Aorta (tissue), 5 donors: ENCODE measurements around the gene UEVLD. TPM values are rescaled to one million over a fixed set of nuclear protein-coding genes. Genes with fewer than 3 reads are reported as not detected.

Experiments used
- ATAC-seq: fragments of 200-7000 bp; cut with Tn5 transposase; one replicate; pipeline ENCODE4 v1.9.1; 2022; ENCODE audit warnings: moderate library complexity; ENCODE audit not compliant: low FRiP score
- DNase-seq, 2 donors: peaks; one replicate each; pipeline ENCODE4 v3.0.0-alpha.2; 2020
- H3K27ac ChIP-seq, 2 donors: one replicate each; pipeline ENCODE4 v1.5.1; 2013; ENCODE audit warnings: low read length in 2 of 2, mild to moderate bottlenecking in 2 of 2, moderate library complexity in 2 of 2, control low read depth in 1 of 2, inconsistent platforms in 1 of 2, low read depth in 1 of 2
- H3K27me3 ChIP-seq, 2 donors: one replicate each; pipeline ENCODE4 v1.6.1; 2013; ENCODE audit warnings: control low read depth in 1 of 2, low read length in 1 of 2, mild to moderate bottlenecking in 1 of 2, moderate library complexity in 1 of 2; ENCODE audit not compliant: insufficient read depth in 2 of 2, control insufficient read depth in 1 of 2
- H3K36me3 ChIP-seq, 2 donors: one replicate each; pipeline ENCODE4 v1.6.1; 2013; ENCODE audit warnings: control low read depth in 1 of 2, low read length in 1 of 2, mild to moderate bottlenecking in 1 of 2; ENCODE audit not compliant: insufficient read depth in 2 of 2, control insufficient read depth in 1 of 2
- H3K4me1 ChIP-seq, 2 donors: one replicate each; pipeline ENCODE4 v1.6.1; 2013; ENCODE audit warnings: low read length in 2 of 2, control low read depth in 1 of 2, mild to moderate bottlenecking in 1 of 2, moderate library complexity in 1 of 2; ENCODE audit not compliant: insufficient read depth in 2 of 2, control insufficient read depth in 1 of 2
- H3K4me3 ChIP-seq, 2 donors: one replicate each; pipeline ENCODE4 v1.5.1; 2013; ENCODE audit warnings: low read length in 2 of 2, control low read depth in 1 of 2, mild to moderate bottlenecking in 1 of 2
- H3K9me3 ChIP-seq: one replicate; pipeline ENCODE4 v1.6.1; 2013; ENCODE audit warnings: mild to moderate bottlenecking, low read length; ENCODE audit not compliant: control insufficient read depth
- WGBS, 2 donors: extraction: QIAGEN DNeasy Blood & Tissue Kit; methylation state at CpG; one replicate each; pipeline ENCODE4 v1.1.7; 2013; 5-methylcytosine and 5-hydroxymethylcytosine counted together
- intact Hi-C, 2 donors: fragments of 100-400 bp; cut with DNase I; formaldehyde crosslinking; loops; one replicate each; pipeline versions ENCODE4 v1.14.2 to v1.15.0; 2022
- long read RNA-seq, 2 donors: library from polyadenylated mRNA; unstranded; transcript quantifications; one replicate each; pipeline ENCODE4 v2.0.0, GENCODE V29; 2020 to 2021
- polyA plus RNA-seq, 2 donors: library from polyadenylated mRNA; stranded (reverse); fragments of 200-250 nt; gene quantifications; one replicate each; pipeline ENCODE4 v1.2.3, GENCODE V29; 2013
- total RNA-seq, 2 donors: library from RNA; stranded (reverse); fragmentation: NEBNext Ultra II Directional; extraction: Animal tissue kit (Norgen Biotek cat#: 25700); gene quantifications; one replicate each; pipeline ENCODE4 v1.2.1, GENCODE V29; 2021
- donor health status: healthy with polysubstance abuse.
- donor health status: Bipolar disorder and iron deficiency.
- donor health status: DM: no; HTN: no; CAD: no.
- donor health status: DM: no; HTN: no; CAD: no.
- donor health status: DM: yes; HTN: yes; CAD: no.

Gene UEVLD
- total RNA-seq (10 to 100 TPM; 22.4 to 25.2 TPM), polyA plus RNA-seq (10 to 100 TPM; 11.4 to 18.7 TPM)
- long read RNA-seq, donor 1, full-length matches to known transcripts, result 31 of 40 reads
- long read RNA-seq, donor 1, partial matches to known transcripts, result 2 of 40 reads
- long read RNA-seq, donor 1, other reads (novel, unspliced or antisense), result 7 of 40 reads
- long read RNA-seq, donor 2, full-length matches to known transcripts, result 10 of 18 reads
- long read RNA-seq, donor 2, partial matches to known transcripts, result 0 of 18 reads
- long read RNA-seq, donor 2, other reads (novel, unspliced or antisense), result 8 of 18 reads

- H3K9me3 ChIP-seq, result no peaks in the 10 kb centered on the region
- H3K27me3 ChIP-seq, result no peaks in the 10 kb centered on the region
- DNase-seq (peak; percentile 92 to 96), ATAC-seq (peak; percentile 98)
- H3K36me3 ChIP-seq, result no peaks in the 10 kb centered on the region
- intact Hi-C loops, result loop anchor here in 1 of 2 donors (5.0 kb wide), 2 partner anchors 44 to 109 kb away; partner anchors contain the start of genes SPTY2D1 and TMEM86A
- WGBS, 2 donors, result 1% methylated on average over 50 of the region's 50 CpGs
- peaks cover 6 to 11% of the 10 kb centered on the region in 2 donors for H3K4me1 ChIP-seq
- peak within 1 kb of the TSS; percentile 70 to 96 for H3K4me3 ChIP-seq
- peak within 1 kb of the TSS in 1 of 2 donors; percentile 72 for H3K27ac ChIP-seq
Observed at GRCh38 chr11:18588297-18589252, at the start of gene UEVLD. Gene UEVLD (minus strand): TSS chr11:18588734. CDS start chr11:18588654, 80 bp downstream.

- Histone ChIP-seq H3K4me1 (peaks cover 0 to 3% of the 10 kb centered on the region in 2 donors), H3K36me3 (no peaks in the 10 kb centered on the region), H3K27ac (peak within 1 kb of the TSS; percentile 3 to 72), H3K9me3 (no peaks in the 10 kb centered on the region), H3K4me3 (peak within 1 kb of the TSS; percentile 75 to 84), H3K27me3 (no peaks in the 10 kb centered on the region)
- ATAC-seq, result peak; percentile 100
- 0 to 1% methylated on average over 60 of the region's 60 CpGs for WGBS, 2 donors
- DNase-seq, result peak; percentile 100
- intact Hi-C loops, result loop anchor here (5.0 kb wide), 2 partner anchors 47 to 63 kb away; partner anchors contain the start of genes TMEM86A (in 1 of the 2) and UEVLD (in 1 of the 2)
Observed at GRCh38 chr11:18634140-18635032, 45.9 kb upstream of the UEVLD start, which contains the start of gene SPTY2D1. Gene SPTY2D1 (minus strand): TSS chr11:18634342. CDS start chr11:18634257, 85 bp downstream.

GRCh38 chr11:18633256-18634139, 45.0 kb upstream of the UEVLD start:
- intact Hi-C loops, result loop anchor here (5.0 kb wide), 2 partner anchors 46 to 64 kb away; partner anchors contain the start of genes TMEM86A (in 1 of the 2) and UEVLD (in 1 of the 2)
- WGBS, 2 donors, result 4 to 7% methylated on average over 31 of the region's 31 CpGs
- Histone ChIP-seq H3K4me1 (peaks cover 0 to 3% of the 10 kb centered on the region in 2 donors), H3K9me3 (no peaks in the 10 kb centered on the region), H3K27me3 (no peaks in the 10 kb centered on the region), H3K36me3 (no peaks in the 10 kb centered on the region), H3K27ac (peak overlapping the region in 1 of 2 donors; percentile 49), H3K4me3 (peak overlapping the region; percentile 75 to 84)
- ATAC-seq, result no peak
- no peak for DNase-seq

GRCh38 chr11:18632841-18633240, 44.3 kb upstream of the UEVLD start:
- Histone ChIP-seq H3K4me3 (peak overlapping the region in 1 of 2 donors; percentile 84), H3K27me3 (no peaks in the 10 kb centered on the region), H3K9me3 (no peaks in the 10 kb centered on the region), H3K36me3 (no peaks in the 10 kb centered on the region), H3K4me1 (peaks cover 0 to 3% of the 10 kb centered on the region in 2 donors), H3K27ac (no peak overlapping the region)
- intact Hi-C loops, result loop anchor here (5.0 kb wide), 2 partner anchors 46 to 64 kb away; partner anchors contain the start of genes TMEM86A (in 1 of the 2) and UEVLD (in 1 of the 2)
- 36 to 43% methylated on average over 2 of the region's 2 CpGs for whole genome bisulfite sequencing, 2 donors
- DNase-seq, result no peak
- no peak for ATAC-seq

- Histone ChIP-seq H3K4me1 (no peaks in the 10 kb centered on the region), H3K4me3 (no peak overlapping the region), H3K9me3 (no peaks in the 10 kb centered on the region), H3K36me3 (no peaks in the 10 kb centered on the region), H3K27me3 (no peaks in the 10 kb centered on the region), H3K27ac (no peak overlapping the region)
- 76 to 91% methylated on average over 1 of the region's 1 CpG for WGBS, 2 donors
- no peak for DNase-seq
- ATAC-seq, result no peak
- intact Hi-C loops, result no loop called here
Observed at GRCh38 chr11:18624161-18624560, 35.6 kb upstream of the UEVLD start.

- 94 to 99% methylated on average over 2 of the region's 2 CpGs for WGBS, 2 donors
- no peaks in the 10 kb centered on the region for H3K27me3 ChIP-seq
- H3K36me3 ChIP-seq, result no peaks in the 10 kb centered on the region
- DNase-seq (no peak), ATAC-seq (no peak)
- peaks cover 0 to 1% of the 10 kb centered on the region in 2 donors for H3K4me1 ChIP-seq
- H3K4me3 ChIP-seq, result no peak overlapping the region
- H3K9me3 ChIP-seq, result no peaks in the 10 kb centered on the region
- no peak overlapping the region for H3K27ac ChIP-seq
- intact Hi-C loops, result no loop called here
Observed at GRCh38 chr11:18623707-18624106, 35.2 kb upstream of the UEVLD start.

- intact Hi-C loops, result loop anchor here in 1 of 2 donors (10.0 kb wide), 1 partner anchor 294 kb away; the partner anchor contains the start of genes GTF2H1 and HPS5
Observed at GRCh38 chr11:18618342-18619025, 29.9 kb upstream of the UEVLD start.

More at GRCh38 chr11:18618342-18619025, 29.9 kb upstream of the UEVLD start:
- no peak for DNase-seq
- H3K27ac ChIP-seq, result peak overlapping the region; percentile 34 to 49
- 2 to 3% methylated on average over 5 of the region's 5 CpGs for WGBS, 2 donors
- H3K36me3 ChIP-seq, result no peaks in the 10 kb centered on the region
- H3K4me3 ChIP-seq, result peak overlapping the region in 1 of 2 donors; percentile 55
- H3K4me1 ChIP-seq, result peaks cover 0 to 1% of the 10 kb centered on the region in 2 donors
- peak; percentile 50 for ATAC-seq
- H3K9me3 ChIP-seq, result no peaks in the 10 kb centered on the region
- H3K27me3 ChIP-seq, result no peaks in the 10 kb centered on the region
